ENCODE measurements around the gene CINP. TPM values are rescaled to one million over a fixed set of nuclear protein-coding genes. Genes with fewer than 3 reads are reported as not detected.
A peak's percentile ranks its signal among the peaks of the same experiment; 100 is the strongest.

CINP gene
- total RNA-seq, 1 experiment from 2014 or later = 38.3 TPM

DNA sequence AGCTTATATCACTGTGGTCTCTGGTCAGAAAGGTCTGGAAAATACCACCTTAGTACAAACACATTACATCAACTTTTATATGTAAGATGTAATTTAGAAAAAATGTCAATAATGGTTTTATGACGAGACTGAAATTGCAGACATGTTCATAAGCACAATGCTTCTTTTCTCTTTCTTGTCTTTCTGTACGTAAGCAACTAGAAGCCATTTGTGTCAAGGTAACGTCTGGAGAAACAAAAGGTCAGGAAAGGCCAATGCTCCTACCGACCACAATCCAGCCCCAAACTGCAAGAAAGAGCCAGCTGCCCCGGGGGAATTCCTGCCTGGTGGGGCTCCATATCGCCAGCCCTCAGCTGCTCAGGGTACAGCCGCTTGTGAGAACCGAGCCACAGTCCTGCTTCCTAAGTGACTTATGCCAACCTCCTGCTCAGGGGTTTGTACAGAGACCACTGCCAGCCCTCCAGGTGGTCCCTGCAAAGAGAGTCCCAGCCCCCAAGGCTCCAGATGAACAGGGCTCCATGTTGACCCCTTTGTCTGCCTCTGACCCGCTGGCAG, 36.8 kb downstream of the CINP start:
- no peak overlapping the region for H3K27ac Mint-ChIP-seq (ENCODE audit: unreplicated experiment)
- H3K27me3 Mint-ChIP-seq (ENCODE audit: unreplicated experiment) = no peaks in the 10 kb centered on the region
- H3K4me3 Mint-ChIP-seq (ENCODE audit: low read depth, unreplicated experiment) = no peak overlapping the region
- H3K36me3 Mint-ChIP-seq (ENCODE audit: insufficient read depth, unreplicated experiment) = peaks cover 5% of the 10 kb centered on the region
- no TSS peak for BruUV-seq (replicated peaks)
- intact Hi-C loops (cut with micrococcal nuclease; ENCODE audit: unreplicated experiment) = no loop called here
- CTCF ChIA-PET = no interaction called here
- H3K4me1 Mint-ChIP-seq (ENCODE audit: low read depth, unreplicated experiment) = no peaks in the 10 kb centered on the region
- TF ChIP-seq, protein P1, sequence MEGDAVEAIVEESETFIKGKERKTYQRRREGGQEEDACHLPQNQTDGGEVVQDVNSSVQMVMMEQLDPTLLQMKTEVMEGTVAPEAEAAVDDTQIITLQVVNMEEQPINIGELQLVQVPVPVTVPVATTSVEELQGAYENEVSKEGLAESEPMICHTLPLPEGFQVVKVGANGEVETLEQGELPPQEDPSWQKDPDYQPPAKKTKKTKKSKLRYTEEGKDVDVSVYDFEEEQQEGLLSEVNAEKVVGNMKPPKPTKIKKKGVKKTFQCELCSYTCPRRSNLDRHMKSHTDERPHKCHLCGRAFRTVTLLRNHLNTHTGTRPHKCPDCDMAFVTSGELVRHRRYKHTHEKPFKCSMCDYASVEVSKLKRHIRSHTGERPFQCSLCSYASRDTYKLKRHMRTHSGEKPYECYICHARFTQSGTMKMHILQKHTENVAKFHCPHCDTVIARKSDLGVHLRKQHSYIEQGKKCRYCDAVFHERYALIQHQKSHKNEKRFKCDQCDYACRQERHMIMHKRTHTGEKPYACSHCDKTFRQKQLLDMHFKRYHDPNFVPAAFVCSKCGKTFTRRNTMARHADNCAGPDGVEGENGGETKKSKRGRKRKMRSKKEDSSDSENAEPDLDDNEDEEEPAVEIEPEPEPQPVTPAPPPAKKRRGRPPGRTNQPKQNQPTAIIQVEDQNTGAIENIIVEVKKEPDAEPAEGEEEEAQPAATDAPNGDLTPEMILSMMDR (IDR thresholded peaks at IDR 0.05; ENCODE audit: unreplicated experiment) = no peak
- no peaks in the 10 kb centered on the region for H3K9me3 Mint-ChIP-seq (ENCODE audit: low read depth, unreplicated experiment)
- DNase-seq = no peak

DNA sequence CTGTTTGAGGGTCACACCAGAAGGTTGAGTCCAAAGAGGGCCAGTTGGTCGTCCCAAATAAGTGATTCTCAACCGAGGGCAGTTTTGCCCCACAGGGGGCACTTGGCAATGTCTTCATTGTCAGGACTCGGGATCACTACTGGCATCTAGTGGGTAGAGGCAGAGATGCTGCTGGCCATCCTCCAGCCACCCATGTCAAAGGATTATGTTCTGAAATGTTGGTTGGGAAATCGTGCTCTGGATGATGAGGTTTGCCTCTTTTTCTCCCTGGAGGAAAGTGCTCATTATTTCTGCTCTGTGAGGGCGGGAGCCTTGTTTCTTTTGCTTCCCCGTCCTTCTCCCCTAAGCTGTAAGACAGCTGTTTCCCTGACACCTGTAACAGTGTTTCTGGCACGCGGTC, 39.6 kb downstream of the CINP start:
- Mint-ChIP-seq H3K36me3 (ENCODE audit: insufficient read depth, unreplicated experiment) (peaks cover 24% of the 10 kb centered on the region), H3K27me3 (ENCODE audit: unreplicated experiment) (no peaks in the 10 kb centered on the region), H3K4me3 (ENCODE audit: low read depth, unreplicated experiment) (no peak overlapping the region), H3K27ac (ENCODE audit: unreplicated experiment) (no peak overlapping the region), H3K4me1 (ENCODE audit: low read depth, unreplicated experiment) (peaks cover 11% of the 10 kb centered on the region), H3K9me3 (ENCODE audit: low read depth, unreplicated experiment) (no peaks in the 10 kb centered on the region)
- DNase-seq = peak; percentile 74
- intact Hi-C loops (cut with micrococcal nuclease; ENCODE audit: unreplicated experiment) = no loop called here
- TF ChIP-seq, protein P1 (IDR thresholded peaks at IDR 0.05; ENCODE audit: unreplicated experiment) = peak; percentile 47
- CTCF ChIA-PET = interaction anchor here (0.6 kb wide), 1 partner anchor 57 kb away, joined by 3 read pairs; no protein-coding TSS in a partner anchor
- BruUV-seq (replicated peaks) = no TSS peak

DNA sequence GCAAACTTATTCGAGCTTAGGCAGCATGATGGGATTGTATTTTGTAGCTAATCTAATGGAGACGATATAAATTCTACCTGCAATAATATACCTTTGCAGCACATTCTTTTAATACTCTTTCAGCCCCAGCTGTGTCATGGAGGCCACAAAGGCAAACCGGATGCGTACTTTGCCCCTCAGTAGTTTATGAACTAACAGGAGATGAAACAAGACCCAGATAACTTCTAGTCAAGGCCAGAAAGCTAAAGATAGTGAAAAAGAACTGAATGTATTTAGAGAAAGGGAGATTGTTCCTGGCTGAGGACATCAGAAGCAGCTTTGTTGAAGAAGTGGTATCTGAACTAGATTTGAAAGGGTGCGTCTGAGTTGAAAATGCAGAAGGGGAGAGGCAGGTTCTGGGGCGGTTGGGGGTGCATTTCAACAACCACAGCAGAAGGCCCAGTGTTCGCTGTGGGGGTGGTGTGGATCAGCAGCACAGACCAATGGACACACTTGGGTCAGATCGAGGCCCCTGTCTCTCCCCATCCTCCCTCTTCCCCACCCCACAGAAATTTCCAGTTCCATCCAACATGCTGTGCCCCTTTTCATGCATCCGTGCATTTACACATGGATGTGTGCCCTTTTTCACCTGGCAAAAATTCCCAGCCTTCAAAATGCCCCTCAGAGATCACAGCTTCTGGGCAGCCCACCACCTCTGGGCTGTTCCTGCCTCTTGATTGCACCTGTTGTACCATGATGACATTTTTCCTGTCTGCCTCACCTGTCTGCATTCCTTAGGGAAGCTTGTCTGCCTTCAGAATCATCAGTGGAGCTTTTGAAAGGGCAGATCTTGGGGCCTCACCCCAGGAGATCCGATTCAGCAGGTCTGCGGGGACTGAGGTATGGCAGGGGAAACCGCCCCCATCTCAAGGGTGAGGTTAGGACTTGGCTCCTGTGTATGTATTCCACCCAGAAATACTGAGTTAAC, 41.0 kb downstream of the CINP start:
- no peaks in the 10 kb centered on the region for H3K27me3 Mint-ChIP-seq (ENCODE audit: unreplicated experiment)
- intact Hi-C loops (cut with micrococcal nuclease; ENCODE audit: unreplicated experiment) = no loop called here
- TF ChIP-seq, protein P1 (IDR thresholded peaks at IDR 0.05; ENCODE audit: unreplicated experiment) = no peak
- H3K4me1 Mint-ChIP-seq (ENCODE audit: low read depth, unreplicated experiment) = peaks cover 25% of the 10 kb centered on the region
- H3K36me3 Mint-ChIP-seq (ENCODE audit: insufficient read depth, unreplicated experiment) = peaks cover 37% of the 10 kb centered on the region
- H3K27ac Mint-ChIP-seq (ENCODE audit: unreplicated experiment) = no peak overlapping the region
- H3K4me3 Mint-ChIP-seq (ENCODE audit: low read depth, unreplicated experiment) = no peak overlapping the region
- no TSS peak for BruUV-seq (replicated peaks)
- DNase-seq = no peak
- no peaks in the 10 kb centered on the region for H3K9me3 Mint-ChIP-seq (ENCODE audit: low read depth, unreplicated experiment)
- CTCF ChIA-PET = interaction anchor here (0.6 kb wide), 1 partner anchor 779 kb away, joined by 5 read pairs; no protein-coding TSS in a partner anchor

DNA sequence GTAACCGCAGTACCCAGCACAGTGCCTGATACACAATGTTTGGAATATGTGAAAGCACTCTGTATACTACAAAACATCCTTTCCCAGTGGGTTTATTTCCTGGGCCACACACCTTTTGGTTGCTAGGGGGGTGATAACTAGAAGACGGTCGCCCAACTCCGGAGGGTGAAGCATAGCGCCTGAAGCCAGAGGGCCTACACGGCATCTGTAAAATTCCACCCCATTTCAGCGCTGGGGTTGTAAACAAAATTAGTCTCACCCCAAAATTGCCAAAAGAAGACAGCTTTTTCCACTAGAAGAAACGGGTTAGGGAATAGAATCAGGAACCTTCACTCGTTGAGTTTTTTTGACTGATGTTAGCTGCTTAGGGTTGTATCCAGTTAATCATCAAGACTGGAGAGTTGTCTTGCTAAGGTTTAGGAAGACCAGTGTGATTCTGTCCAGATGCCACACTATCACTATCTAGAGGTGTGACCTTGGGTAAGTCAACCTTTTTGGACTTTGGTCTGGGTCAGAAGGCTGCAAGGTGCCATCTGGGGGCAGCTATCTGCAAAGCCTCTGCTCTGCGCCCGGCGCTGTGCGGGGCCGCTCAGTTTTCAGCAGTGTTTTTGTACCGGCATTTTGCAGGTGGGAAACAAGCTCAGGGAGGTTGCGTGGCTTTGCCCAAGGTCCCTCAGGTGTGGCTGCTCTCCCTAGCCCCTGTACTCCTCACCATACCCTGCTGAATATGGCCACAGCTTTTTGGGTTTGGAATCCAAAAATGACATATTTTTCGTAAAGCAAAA, 41.8 kb downstream of the CINP start:
- TF ChIP-seq, protein P1 (IDR thresholded peaks at IDR 0.05; ENCODE audit: unreplicated experiment) = no peak
- CTCF ChIA-PET = no interaction called here
- peaks cover 30% of the 10 kb centered on the region for H3K4me1 Mint-ChIP-seq (ENCODE audit: low read depth, unreplicated experiment)
- no peak for DNase-seq
- intact Hi-C loops (cut with micrococcal nuclease; ENCODE audit: unreplicated experiment) = no loop called here
- H3K9me3 Mint-ChIP-seq (ENCODE audit: low read depth, unreplicated experiment) = no peaks in the 10 kb centered on the region
- H3K27me3 Mint-ChIP-seq (ENCODE audit: unreplicated experiment) = no peaks in the 10 kb centered on the region
- peak overlapping the region; percentile 74 for H3K4me3 Mint-ChIP-seq (ENCODE audit: low read depth, unreplicated experiment)
- peaks cover 41% of the 10 kb centered on the region for H3K36me3 Mint-ChIP-seq (ENCODE audit: insufficient read depth, unreplicated experiment)
- H3K27ac Mint-ChIP-seq (ENCODE audit: unreplicated experiment) = peak overlapping the region; percentile 83
- BruUV-seq (replicated peaks) = TSS peak; percentile 51
